HL-60 (cell line): Measurements from ENCODE around the gene MCTS1.
A peak's percentile ranks its signal among the peaks of the same experiment; 100 is the strongest.

Source experiments
- GABPA ChIP-seq: IDR thresholded peaks from 2 replicates; pipeline ENCODE4 v1.6.1; 2012; ENCODE audit warnings: low read depth
- POLR2AphosphoS5 ChIP-seq: IDR thresholded peaks from 2 replicates; pipeline ENCODE4 v1.6.1; 2012; ENCODE audit warnings: low read depth
- SPI1 ChIP-seq: IDR thresholded peaks from 2 replicates; pipeline ENCODE4 v1.6.1; 2012; ENCODE audit warnings: low read depth, mild to moderate bottlenecking, borderline replicate concordance
- TF ChIP-seq, protein P1 (sequence below): IDR thresholded peaks from one replicate; pipeline ENCODE4 v1.5.1; 2011; ENCODE audit warnings: low read length, control low read depth, inconsistent platforms; ENCODE audit not compliant: insufficient read depth
- TF ChIP-seq, protein P2 (sequence below): IDR thresholded peaks from 2 replicates; pipeline ENCODE4 v1.6.1; 2012; ENCODE audit warnings: low read depth; ENCODE audit not compliant: insufficient replicate concordance

- TF ChIP-seq, protein P1, sequence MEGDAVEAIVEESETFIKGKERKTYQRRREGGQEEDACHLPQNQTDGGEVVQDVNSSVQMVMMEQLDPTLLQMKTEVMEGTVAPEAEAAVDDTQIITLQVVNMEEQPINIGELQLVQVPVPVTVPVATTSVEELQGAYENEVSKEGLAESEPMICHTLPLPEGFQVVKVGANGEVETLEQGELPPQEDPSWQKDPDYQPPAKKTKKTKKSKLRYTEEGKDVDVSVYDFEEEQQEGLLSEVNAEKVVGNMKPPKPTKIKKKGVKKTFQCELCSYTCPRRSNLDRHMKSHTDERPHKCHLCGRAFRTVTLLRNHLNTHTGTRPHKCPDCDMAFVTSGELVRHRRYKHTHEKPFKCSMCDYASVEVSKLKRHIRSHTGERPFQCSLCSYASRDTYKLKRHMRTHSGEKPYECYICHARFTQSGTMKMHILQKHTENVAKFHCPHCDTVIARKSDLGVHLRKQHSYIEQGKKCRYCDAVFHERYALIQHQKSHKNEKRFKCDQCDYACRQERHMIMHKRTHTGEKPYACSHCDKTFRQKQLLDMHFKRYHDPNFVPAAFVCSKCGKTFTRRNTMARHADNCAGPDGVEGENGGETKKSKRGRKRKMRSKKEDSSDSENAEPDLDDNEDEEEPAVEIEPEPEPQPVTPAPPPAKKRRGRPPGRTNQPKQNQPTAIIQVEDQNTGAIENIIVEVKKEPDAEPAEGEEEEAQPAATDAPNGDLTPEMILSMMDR: no peak
- TF ChIP-seq GABPA (no peak), POLR2AphosphoS5 (no peak), SPI1 (peak; percentile 38; the same call in 1 of the 2 replicates)
- TF ChIP-seq, protein P2, sequence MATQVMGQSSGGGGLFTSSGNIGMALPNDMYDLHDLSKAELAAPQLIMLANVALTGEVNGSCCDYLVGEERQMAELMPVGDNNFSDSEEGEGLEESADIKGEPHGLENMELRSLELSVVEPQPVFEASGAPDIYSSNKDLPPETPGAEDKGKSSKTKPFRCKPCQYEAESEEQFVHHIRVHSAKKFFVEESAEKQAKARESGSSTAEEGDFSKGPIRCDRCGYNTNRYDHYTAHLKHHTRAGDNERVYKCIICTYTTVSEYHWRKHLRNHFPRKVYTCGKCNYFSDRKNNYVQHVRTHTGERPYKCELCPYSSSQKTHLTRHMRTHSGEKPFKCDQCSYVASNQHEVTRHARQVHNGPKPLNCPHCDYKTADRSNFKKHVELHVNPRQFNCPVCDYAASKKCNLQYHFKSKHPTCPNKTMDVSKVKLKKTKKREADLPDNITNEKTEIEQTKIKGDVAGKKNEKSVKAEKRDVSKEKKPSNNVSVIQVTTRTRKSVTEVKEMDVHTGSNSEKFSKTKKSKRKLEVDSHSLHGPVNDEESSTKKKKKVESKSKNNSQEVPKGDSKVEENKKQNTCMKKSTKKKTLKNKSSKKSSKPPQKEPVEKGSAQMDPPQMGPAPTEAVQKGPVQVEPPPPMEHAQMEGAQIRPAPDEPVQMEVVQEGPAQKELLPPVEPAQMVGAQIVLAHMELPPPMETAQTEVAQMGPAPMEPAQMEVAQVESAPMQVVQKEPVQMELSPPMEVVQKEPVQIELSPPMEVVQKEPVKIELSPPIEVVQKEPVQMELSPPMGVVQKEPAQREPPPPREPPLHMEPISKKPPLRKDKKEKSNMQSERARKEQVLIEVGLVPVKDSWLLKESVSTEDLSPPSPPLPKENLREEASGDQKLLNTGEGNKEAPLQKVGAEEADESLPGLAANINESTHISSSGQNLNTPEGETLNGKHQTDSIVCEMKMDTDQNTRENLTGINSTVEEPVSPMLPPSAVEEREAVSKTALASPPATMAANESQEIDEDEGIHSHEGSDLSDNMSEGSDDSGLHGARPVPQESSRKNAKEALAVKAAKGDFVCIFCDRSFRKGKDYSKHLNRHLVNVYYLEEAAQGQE: no peak
Measured at GRCh38 chrX:120561634-120562568, 42.0 kb upstream of the MCTS1 start.
